Measurements from ENCODE around the gene MED16. TPM values are rescaled to one million over a fixed set of nuclear protein-coding genes. Genes with fewer than 3 reads are reported as not detected.

Gene MED16
- total and polyA plus RNA-seq, 2 of the 13 experiments (the other 11 are each of a cell fraction or from before 2014, with no cell fraction given): 13.3 to 14.8 TPM

DNA sequence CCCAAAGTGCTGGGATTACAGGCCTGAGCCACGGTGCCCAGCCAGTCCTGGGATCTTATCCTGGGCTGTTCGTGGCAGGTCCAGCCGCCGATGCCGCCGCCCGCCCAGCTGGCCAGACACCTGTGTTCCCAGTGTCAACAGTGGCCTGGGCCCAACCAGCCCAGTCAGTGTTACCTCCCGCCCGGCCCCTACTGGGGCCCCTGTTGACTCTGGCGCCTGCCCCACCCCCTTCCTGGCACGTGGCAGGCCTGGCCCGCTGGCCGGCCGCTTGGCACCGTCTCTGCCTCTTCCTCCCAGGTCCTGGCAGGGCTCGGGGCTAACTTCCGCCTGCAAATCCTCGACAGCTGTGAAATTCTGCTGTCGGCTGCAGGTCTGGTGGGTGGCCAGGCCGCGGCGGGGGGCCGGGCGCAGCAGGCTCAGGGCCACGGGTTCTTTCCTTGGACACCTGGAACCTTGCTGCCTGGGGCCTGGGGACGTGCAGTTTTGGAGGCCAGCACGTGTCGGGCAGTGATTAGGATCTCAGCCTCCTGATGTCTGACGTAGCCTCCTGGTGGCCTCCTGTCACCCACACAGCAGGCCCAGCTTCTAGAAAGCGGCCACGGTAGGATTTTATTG, 42.0 kb upstream of the MED16 start (continued):
- TF ChIP-seq ZNF549 (CRISPR knock-in tag; IDR thresholded peaks at IDR 0.05) (no peak), NRL (CRISPR knock-in tag; IDR thresholded peaks at IDR 0.05; ENCODE audit: borderline replicate concordance) (peak; percentile 70), ZC3H4 (CRISPR knock-in tag; IDR thresholded peaks at IDR 0.05; ENCODE audit: borderline replicate concordance) (0 out of 2 replicates have a peak, but pooled peaks have one; percentile 22), ZNF460 (CRISPR knock-in tag; IDR thresholded peaks at IDR 0.05; ENCODE audit: borderline replicate concordance) (0 out of 2 replicates have a peak, but pooled peaks have one; percentile 8), ZNF292 (CRISPR knock-in tag; IDR thresholded peaks at IDR 0.05; ENCODE audit: borderline replicate concordance, low read depth) (peak; percentile 53; the same call in 1 of the 2 replicates), ZNF629 (CRISPR knock-in tag; conservative IDR thresholded peaks at IDR 0.05) (peak; percentile 60), KLF6 (CRISPR knock-in tag; IDR thresholded peaks at IDR 0.05) (peak; percentile 97), ZNF17 (CRISPR knock-in tag; IDR thresholded peaks at IDR 0.05) (no peak), ZNF552 (CRISPR knock-in tag; IDR thresholded peaks at IDR 0.05; ENCODE audit: borderline replicate concordance) (peak; percentile 87), ZNF543 (CRISPR knock-in tag; IDR thresholded peaks at IDR 0.05) (peak; percentile 60; the same call in 1 of the 2 replicates), ZNF33B (CRISPR knock-in tag; IDR thresholded peaks at IDR 0.05) (peak; percentile 72; the same call in 1 of the 2 replicates), ZNF44 (CRISPR knock-in tag; IDR thresholded peaks at IDR 0.05) (no peak), ZZZ3 (CRISPR knock-in tag; IDR thresholded peaks at IDR 0.05; ENCODE audit: borderline replicate concordance) (0 out of 2 replicates have a peak, but pooled peaks have one; percentile 43), SIX4 (CRISPR knock-in tag; IDR thresholded peaks at IDR 0.05) (peak; percentile 76), ZNF773 (CRISPR knock-in tag; IDR thresholded peaks at IDR 0.05; ENCODE audit: borderline replicate concordance) (no peak), HOXA3 (CRISPR knock-in tag; IDR thresholded peaks at IDR 0.05) (peak; percentile 93), SMARCC2 (IDR thresholded peaks at IDR 0.05) (no peak), ZNF878 (CRISPR knock-in tag; IDR thresholded peaks at IDR 0.05) (peak; percentile 88)
- TF ChIP-seq, protein P1, sequence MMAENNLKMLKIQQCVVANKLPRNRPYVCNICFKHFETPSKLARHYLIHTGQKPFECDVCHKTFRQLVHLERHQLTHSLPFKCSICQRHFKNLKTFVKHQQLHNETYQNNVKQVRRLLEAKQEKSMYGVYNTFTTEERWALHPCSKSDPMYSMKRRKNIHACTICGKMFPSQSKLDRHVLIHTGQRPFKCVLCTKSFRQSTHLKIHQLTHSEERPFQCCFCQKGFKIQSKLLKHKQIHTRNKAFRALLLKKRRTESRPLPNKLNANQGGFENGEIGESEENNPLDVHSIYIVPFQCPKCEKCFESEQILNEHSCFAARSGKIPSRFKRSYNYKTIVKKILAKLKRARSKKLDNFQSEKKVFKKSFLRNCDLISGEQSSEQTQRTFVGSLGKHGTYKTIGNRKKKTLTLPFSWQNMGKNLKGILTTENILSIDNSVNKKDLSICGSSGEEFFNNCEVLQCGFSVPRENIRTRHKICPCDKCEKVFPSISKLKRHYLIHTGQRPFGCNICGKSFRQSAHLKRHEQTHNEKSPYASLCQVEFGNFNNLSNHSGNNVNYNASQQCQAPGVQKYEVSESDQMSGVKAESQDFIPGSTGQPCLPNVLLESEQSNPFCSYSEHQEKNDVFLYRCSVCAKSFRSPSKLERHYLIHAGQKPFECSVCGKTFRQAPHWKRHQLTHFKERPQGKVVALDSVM (CRISPR knock-in tag; IDR thresholded peaks at IDR 0.05): peak; percentile 77
- TF ChIP-seq, protein P2, sequence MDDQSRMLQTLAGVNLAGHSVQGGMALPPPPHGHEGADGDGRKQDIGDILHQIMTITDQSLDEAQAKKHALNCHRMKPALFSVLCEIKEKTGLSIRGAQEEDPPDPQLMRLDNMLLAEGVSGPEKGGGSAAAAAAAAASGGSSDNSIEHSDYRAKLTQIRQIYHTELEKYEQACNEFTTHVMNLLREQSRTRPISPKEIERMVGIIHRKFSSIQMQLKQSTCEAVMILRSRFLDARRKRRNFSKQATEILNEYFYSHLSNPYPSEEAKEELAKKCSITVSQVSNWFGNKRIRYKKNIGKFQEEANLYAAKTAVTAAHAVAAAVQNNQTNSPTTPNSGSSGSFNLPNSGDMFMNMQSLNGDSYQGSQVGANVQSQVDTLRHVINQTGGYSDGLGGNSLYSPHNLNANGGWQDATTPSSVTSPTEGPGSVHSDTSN (CRISPR knock-in tag; IDR thresholded peaks at IDR 0.05; ENCODE audit: borderline replicate concordance): peak; percentile 39; the same call in 1 of the 2 replicates
- TF ChIP-seq, protein P3, sequence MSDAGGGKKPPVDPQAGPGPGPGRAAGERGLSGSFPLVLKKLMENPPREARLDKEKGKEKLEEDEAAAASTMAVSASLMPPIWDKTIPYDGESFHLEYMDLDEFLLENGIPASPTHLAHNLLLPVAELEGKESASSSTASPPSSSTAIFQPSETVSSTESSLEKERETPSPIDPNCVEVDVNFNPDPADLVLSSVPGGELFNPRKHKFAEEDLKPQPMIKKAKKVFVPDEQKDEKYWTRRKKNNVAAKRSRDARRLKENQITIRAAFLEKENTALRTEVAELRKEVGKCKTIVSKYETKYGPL (CRISPR knock-in tag; IDR thresholded peaks at IDR 0.05): no peak
- TF ChIP-seq, protein P4, sequence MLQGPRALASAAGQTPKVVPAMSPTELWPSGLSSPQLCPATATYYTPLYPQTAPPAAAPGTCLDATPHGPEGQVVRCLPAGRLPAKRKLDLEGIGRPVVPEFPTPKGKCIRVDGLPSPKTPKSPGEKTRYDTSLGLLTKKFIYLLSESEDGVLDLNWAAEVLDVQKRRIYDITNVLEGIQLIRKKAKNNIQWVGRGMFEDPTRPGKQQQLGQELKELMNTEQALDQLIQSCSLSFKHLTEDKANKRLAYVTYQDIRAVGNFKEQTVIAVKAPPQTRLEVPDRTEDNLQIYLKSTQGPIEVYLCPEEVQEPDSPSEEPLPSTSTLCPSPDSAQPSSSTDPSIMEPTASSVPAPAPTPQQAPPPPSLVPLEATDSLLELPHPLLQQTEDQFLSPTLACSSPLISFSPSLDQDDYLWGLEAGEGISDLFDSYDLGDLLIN (CRISPR knock-in tag; IDR thresholded peaks at IDR 0.05; ENCODE audit: borderline replicate concordance): peak; percentile 96
- TF ChIP-seq, protein P5, sequence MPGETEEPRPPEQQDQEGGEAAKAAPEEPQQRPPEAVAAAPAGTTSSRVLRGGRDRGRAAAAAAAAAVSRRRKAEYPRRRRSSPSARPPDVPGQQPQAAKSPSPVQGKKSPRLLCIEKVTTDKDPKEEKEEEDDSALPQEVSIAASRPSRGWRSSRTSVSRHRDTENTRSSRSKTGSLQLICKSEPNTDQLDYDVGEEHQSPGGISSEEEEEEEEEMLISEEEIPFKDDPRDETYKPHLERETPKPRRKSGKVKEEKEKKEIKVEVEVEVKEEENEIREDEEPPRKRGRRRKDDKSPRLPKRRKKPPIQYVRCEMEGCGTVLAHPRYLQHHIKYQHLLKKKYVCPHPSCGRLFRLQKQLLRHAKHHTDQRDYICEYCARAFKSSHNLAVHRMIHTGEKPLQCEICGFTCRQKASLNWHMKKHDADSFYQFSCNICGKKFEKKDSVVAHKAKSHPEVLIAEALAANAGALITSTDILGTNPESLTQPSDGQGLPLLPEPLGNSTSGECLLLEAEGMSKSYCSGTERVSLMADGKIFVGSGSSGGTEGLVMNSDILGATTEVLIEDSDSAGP (CRISPR knock-in tag; IDR thresholded peaks at IDR 0.05; ENCODE audit: borderline replicate concordance): peak; percentile 96
